Measurements from ENCODE around the gene OXER1. TPM values are rescaled to one million over a fixed set of nuclear protein-coding genes. Genes with fewer than 3 reads are reported as not detected.

OXER1 gene
- total and polyA plus RNA-seq, 2 of the 13 experiments (the other 11 are each of a cell fraction or from before 2014, with no cell fraction given), result 8.0 to 9.0 TPM

DNA sequence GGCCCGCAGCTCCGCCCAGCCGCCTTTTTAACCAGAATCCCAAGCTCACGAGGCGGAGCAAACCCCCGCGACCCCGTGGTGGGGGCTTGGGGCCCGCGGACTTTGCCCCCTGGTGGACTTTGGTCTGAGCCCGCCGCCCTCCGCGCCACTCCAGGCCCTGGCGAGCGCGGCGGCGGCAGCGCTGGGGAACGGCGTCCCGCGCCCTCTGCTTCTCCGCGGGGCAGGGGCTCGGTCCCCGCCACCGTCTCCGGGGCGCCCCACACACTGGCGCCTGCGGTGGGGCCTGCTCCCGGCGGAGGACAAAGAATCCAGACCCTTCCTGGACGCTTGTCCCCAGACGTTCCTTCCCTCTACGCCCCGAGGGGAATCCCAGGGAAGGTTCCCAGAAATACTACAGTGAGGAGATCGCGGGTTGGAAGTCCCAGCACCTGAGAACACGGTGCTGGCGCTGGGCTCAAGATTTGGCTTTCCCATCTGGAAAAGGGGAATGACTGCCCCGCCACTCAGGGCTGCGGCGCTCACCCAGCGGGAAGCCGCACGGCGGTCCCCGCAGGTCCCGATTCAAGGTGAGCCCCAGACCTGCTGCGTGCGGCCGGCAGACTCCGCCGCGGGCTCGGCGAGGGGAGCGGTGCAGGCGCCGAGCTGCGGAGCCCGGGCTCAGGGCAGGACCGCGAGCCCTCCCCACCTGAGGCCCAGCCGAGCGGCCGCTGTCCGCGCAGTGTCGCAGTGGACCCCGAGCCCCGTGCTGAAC lies 28.8 kb upstream of the OXER1 start, which contains the start of gene HAAO (continued):
- TF ChIP-seq ZNF543 (CRISPR knock-in tag; IDR thresholded peaks at IDR 0.05) (peak; percentile 87; the same call in 1 of the 2 replicates), HNRNPL (IDR thresholded peaks at IDR 0.05; ENCODE audit: low read depth, low read length) (no peak), ZNF432 (CRISPR knock-in tag; IDR thresholded peaks at IDR 0.05; ENCODE audit: borderline replicate concordance) (no peak), ZNF883 (CRISPR knock-in tag; IDR thresholded peaks at IDR 0.05; ENCODE audit: not compliant biosample characterization) (peak; percentile 82), NFYB (CRISPR knock-in tag; IDR thresholded peaks at IDR 0.05) (peak; percentile 34; the same call in 1 of the 2 replicates), ZNF33A (CRISPR knock-in tag; IDR thresholded peaks at IDR 0.05; ENCODE audit: borderline replicate concordance) (peak; percentile 94; the same call in 1 of the 2 replicates), FOXC1 (CRISPR knock-in tag; IDR thresholded peaks at IDR 0.05; ENCODE audit: borderline replicate concordance) (peak; percentile 98)
- TF ChIP-seq, protein P1, sequence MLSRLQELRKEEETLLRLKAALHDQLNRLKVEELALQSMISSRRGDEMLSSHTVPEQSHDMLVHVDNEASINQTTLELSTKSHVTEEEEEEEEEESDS (CRISPR knock-in tag; IDR thresholded peaks at IDR 0.05; ENCODE audit: borderline replicate concordance), result peak; percentile 68; the same call in 1 of the 2 replicates
- TF ChIP-seq, protein P2, sequence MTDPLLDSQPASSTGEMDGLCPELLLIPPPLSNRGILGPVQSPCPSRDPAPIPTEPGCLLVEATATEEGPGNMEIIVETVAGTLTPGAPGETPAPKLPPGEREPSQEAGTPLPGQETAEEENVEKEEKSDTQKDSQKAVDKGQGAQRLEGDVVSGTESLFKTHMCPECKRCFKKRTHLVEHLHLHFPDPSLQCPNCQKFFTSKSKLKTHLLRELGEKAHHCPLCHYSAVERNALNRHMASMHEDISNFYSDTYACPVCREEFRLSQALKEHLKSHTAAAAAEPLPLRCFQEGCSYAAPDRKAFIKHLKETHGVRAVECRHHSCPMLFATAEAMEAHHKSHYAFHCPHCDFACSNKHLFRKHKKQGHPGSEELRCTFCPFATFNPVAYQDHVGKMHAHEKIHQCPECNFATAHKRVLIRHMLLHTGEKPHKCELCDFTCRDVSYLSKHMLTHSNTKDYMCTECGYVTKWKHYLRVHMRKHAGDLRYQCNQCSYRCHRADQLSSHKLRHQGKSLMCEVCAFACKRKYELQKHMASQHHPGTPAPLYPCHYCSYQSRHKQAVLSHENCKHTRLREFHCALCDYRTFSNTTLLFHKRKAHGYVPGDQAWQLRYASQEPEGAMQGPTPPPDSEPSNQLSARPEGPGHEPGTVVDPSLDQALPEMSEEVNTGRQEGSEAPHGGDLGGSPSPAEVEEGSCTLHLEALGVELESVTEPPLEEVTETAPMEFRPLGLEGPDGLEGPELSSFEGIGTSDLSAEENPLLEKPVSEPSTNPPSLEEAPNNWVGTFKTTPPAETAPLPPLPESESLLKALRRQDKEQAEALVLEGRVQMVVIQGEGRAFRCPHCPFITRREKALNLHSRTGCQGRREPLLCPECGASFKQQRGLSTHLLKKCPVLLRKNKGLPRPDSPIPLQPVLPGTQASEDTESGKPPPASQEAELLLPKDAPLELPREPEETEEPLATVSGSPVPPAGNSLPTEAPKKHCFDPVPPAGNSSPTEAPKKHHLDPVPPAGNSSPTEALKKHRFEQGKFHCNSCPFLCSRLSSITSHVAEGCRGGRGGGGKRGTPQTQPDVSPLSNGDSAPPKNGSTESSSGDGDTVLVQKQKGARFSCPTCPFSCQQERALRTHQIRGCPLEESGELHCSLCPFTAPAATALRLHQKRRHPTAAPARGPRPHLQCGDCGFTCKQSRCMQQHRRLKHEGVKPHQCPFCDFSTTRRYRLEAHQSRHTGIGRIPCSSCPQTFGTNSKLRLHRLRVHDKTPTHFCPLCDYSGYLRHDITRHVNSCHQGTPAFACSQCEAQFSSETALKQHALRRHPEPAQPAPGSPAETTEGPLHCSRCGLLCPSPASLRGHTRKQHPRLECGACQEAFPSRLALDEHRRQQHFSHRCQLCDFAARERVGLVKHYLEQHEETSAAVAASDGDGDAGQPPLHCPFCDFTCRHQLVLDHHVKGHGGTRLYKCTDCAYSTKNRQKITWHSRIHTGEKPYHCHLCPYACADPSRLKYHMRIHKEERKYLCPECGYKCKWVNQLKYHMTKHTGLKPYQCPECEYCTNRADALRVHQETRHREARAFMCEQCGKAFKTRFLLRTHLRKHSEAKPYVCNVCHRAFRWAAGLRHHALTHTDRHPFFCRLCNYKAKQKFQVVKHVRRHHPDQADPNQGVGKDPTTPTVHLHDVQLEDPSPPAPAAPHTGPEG (CRISPR knock-in tag; IDR thresholded peaks at IDR 0.05), result peak; percentile 97
- TF ChIP-seq, protein P3, sequence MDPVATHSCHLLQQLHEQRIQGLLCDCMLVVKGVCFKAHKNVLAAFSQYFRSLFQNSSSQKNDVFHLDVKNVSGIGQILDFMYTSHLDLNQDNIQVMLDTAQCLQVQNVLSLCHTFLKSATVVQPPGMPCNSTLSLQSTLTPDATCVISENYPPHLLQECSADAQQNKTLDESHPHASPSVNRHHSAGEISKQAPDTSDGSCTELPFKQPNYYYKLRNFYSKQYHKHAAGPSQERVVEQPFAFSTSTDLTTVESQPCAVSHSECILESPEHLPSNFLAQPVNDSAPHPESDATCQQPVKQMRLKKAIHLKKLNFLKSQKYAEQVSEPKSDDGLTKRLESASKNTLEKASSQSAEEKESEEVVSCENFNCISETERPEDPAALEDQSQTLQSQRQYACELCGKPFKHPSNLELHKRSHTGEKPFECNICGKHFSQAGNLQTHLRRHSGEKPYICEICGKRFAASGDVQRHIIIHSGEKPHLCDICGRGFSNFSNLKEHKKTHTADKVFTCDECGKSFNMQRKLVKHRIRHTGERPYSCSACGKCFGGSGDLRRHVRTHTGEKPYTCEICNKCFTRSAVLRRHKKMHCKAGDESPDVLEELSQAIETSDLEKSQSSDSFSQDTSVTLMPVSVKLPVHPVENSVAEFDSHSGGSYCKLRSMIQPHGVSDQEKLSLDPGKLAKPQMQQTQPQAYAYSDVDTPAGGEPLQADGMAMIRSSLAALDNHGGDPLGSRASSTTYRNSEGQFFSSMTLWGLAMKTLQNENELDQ (CRISPR knock-in tag; IDR thresholded peaks at IDR 0.05; ENCODE audit: borderline replicate concordance), result 0 out of 2 replicates have a peak, but pooled peaks have one; percentile 53
